Measurements from ENCODE around the gene LIN54.
A peak's percentile ranks its signal among the peaks of the same experiment; 100 is the strongest.
"Not testable (repeated sequence)": the region's sequence is repeated elsewhere in the genome, so short reads cannot be mapped to it uniquely, and the experiment has no call there.

The LIN54 gene

DNA sequence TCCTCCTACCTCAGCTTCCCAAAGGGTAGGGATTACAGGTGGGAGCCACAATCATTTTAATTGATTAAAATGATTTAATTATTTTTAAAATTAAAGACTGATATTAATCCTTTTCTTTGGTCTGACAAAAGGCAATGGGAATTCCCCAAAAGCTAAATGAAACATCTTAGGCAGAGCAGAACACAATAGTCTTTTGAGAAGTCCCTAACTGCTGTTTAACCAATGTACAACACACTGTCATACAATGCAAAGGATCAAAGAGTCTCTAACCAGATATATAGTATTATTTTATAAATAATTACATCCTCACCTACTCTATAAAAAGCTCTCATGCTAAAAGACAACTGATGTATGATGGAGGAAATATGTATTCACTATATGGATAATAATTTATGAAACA lies 63.1 kb downstream of the LIN54 start:
- DNase-seq (ENCODE audit: low spot score): no peak

DNA sequence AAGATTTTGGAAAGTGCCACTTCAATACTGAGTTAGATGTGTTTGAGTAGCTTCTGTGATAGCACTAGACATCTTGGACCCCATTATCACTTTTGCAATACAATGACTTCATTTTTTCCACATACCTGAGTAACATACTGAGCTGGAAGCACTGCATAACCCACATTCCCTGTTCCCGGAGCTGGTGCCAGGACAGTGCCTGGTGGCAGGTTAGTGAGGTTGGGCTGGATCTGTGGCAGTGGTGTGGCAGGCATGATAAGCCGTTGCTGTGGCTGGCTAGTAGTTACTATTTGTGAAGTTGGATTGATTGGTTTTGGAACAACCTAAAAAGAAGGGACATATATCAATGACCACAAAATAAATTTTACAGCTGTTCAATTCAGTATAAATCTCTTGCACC lies 71.2 kb downstream of the LIN54 start:
- no peak for DNase-seq (ENCODE audit: low spot score)

DNA sequence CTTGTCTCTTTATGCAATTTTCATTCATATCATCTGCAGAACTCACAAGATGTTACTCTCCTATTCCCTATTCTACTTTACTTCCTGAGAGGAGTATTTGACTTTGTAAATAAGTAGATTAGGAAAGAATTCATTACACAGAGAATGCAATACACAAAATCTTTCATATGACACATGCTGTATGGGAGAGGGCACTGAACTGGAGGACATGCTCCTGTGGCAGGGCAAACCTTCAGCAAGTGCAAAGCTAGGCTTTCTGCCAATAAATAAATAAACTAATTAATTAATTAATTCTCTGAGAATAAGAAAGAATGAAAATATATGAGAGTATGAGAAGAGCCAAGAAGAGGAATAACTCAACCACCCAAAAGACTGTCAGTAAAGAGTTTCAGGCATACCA lies 76.2 kb downstream of the LIN54 start:
- no peak for DNase-seq (ENCODE audit: low spot score)

DNA sequence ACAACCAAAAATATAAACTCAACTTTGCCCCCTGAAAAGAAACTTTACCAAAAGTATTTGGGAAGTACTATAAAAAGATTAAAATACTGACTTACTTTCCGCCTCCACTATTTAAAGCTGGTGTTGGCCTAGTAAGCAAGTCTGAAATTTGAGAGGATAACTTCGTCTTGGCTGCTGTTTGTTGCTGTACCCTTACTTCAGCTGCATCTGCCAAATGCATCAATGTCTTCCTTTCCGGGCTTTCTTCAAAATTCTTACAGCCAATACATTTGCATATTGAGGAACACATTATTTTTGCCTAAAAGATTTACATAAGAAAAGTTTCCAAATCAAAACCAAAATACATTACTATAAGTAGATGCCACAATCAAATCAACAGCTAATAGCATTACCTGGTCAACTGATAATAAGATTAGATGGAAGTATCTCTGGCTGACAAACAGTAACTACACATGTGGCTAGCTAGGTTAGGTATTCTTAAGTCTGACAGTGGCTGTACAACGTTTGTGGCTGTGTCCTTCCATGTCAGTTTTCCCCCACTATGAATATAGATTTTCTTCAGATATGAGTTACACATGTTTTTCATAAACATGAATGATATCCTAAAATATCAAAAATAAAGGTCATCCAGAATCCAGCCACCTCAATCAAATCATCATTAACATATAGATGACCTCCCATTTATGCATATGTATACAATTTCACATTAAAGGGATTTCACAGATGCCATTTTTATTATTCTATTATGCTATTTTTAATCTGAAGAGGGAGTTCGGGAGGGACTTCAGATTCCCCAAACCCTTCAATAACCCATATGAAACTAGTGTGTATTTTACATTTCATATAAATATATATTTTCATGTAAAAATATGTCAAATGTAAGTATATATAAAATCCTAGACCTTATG lies 79.5 kb downstream of the LIN54 start:
- DNase-seq (ENCODE audit: low spot score): no peak

DNA sequence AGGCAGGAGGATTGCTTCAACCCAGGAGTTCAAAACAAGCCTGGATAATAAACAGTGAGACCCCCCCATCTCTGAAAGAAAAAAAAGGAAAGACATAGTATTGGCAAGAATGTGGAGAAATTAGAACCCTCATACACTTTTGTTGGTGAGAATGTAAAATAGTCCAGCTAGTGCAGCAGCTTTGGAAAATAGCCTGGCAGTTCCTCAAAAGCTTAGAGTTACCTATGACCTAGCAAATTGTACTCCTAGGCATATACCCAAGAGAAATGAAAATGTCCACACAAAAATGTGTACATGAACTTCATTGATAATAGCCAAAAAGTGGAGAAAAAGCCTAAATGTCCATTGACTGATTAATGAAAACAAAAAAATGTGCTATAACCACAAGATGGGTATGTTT lies 88.8 kb downstream of the LIN54 start:
- DNase-seq (ENCODE audit: low spot score): no peak

DNA sequence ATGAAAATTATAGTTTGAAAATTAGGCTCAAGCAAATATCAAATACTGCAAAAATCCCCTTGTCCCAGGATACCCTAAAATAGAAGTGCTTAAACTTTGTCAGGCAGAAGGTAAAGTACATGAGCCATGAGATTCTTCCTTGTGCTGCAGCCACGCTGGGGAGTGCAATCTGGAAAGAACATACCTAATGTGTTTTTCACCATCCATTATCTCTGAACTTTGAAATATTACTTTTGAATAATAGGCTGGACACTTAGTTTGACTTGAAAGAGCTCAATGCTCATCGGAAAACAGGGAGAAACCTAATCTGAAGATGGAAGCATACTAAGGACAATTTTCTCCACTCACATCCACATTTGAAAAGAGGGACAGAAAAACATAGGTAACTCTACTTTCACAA lies 91.2 kb downstream of the LIN54 start:
- DNase-seq (ENCODE audit: low spot score): no peak

DNA sequence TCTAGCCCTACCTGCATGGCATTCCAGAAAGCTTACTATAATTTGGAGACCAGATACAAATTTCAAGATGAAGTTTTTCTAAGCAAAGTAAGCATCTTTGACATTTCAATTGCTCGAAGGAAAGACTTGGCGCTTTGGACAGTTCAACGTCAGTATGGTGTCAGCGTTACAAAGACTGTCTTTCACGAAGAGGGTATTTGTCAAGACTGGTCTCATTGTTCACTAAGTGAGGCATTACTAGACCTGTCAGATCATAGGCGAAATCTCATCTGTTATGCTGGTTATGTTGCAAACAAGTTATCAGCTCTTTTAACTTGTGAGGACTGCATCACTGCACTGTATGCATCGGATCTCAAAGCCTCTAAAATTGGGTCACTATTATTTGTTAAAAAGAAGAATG lies 92.5 kb downstream of the LIN54 start:
- no peak for DNase-seq (ENCODE audit: low spot score)

DNA sequence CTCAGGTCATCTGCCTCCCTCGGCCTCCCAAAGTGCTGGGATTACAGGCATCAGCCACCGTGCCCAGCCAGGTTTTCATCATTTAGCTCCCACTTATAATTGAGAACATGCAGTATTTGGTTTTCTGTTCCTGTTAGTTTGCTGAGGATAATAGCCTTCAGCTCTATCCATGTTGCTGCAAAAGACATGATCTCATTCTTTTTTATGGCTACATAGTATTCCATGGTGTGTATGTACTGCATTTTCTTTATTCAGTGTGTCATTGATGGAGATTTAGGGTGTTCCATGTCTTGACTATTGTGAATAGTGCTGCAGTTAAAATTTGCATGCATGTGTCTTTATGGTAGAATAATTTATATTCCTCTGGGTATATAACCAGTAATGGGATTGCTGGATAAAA lies 96.7 kb downstream of the LIN54 start:
- DNase-seq (ENCODE audit: low spot score): not testable (repeated sequence)

DNA sequence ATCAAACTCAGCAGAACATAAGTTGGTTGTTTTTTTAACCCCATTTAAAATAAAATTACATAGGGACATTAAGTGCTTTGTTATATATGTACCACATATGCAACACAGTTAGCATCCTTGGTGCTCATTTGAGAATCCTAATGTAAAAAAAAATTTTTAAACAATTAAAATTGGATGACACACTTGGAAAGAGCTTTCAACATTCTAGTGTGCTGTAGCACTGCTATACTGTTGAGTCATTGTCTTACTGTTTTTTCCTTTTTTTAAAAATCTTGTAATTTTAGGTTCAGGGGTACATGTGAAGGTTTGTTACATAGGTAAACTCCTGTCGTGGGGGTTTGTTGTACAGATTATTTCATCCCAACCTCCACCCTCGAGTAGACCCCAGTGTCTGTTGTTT lies 97.3 kb downstream of the LIN54 start:
- DNase-seq (ENCODE audit: low spot score): no peak

DNA sequence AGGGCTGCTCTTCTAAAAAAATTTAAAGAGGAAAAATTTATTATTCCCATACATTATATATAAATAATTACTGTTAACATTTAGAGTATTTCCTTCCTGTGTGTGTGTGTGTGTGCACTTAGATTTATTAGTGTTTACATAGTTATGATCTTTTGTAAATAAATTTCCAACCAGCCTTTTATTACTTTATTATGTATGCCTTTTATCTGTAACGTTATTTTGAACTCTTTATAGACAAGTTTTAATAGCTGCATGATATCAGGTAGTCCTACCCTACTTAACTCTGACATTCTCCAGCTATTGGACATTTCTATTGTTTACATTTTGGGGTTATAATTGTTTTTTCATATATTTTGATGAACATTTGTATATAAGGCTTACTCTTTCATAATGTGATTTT lies 101.3 kb downstream of the LIN54 start:
- DNase-seq (ENCODE audit: low spot score): no peak

DNA sequence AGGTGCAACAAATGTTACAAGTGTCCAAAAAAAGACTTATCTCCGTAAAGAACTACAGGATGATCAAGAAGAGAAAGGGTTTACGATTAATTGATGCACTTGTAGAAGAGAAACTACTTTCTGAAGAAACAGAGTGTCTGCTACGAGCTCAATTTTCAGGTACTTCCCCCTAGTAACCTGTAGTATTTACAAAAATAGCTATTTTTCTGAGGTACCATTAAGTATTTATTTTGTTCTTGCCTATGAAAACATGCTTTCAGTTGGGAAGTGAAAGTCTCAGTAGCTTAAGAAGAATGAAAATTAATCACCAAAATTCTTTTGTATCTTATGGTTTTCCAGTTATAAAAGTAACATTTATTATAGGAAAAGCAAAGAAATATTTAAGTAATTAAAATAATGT lies 104.2 kb downstream of the LIN54 start:
- no peak for DNase-seq (ENCODE audit: low spot score)

DNA sequence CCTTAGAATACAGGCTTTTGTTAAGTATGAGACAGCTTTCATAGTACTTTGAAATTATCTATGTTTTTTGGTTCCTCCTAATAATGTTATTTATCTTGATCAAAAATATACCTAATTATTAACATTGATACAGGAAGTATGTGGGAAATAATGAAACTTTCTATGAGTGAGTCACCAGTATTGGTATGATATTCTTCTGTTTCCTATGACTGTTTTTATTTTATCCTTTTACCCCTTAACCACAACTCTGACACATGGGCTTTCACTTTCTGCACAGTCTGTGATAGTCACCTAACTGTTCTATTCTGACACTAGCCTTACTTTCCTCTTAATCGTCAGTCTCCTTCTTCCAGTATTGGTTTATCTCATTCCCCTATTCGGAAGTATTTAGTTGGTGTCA lies 105.4 kb downstream of the LIN54 start:
- DNase-seq (ENCODE audit: low spot score): peak; percentile 31

DNA sequence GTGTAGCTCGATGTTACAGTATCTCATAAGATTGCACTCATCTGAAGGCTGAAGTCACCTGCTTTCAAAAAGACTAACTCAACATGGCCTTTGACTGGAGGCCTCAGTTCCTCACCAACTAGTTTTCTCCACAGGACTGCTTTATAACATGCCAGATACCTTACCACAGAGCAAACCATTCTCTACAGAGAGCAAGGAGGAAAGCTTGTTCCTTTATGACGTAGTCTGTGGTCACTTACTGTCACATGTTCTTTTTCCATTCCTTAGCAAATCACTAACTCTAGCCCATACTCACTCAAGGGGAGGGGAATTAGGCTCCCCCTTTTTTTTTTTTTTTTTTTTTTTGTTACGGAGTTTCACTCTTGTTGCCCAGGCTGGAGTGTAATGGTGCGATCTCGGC lies 106.9 kb downstream of the LIN54 start:
- no peak for DNase-seq (ENCODE audit: low spot score)

DNA sequence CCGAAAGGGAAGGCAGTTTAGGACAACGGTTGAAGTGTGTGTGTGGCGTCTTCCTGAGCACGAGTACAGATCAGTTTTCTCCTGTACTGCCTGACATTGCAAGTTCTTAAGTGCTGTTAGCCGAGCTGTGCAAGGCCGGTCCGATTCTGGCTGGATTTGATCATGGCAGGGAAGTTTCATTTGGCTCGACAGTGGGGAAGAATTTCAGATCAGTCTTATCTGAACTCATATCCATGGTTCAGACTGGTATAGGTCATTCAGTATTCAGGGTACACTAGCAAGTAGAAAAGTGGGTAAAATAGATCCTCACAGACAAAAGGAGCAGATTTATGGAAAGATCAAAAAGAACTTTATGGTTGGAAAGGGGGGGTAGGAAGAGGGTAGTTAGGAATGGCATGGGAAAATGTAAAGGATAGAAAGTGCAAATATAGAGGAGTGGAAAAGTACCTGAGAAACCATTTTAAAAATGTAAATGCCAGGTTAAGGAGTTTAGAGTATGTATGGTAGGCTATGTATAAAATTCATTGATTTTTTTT lies 109.4 kb downstream of the LIN54 start:
- no peak for DNase-seq (ENCODE audit: low spot score)

DNA sequence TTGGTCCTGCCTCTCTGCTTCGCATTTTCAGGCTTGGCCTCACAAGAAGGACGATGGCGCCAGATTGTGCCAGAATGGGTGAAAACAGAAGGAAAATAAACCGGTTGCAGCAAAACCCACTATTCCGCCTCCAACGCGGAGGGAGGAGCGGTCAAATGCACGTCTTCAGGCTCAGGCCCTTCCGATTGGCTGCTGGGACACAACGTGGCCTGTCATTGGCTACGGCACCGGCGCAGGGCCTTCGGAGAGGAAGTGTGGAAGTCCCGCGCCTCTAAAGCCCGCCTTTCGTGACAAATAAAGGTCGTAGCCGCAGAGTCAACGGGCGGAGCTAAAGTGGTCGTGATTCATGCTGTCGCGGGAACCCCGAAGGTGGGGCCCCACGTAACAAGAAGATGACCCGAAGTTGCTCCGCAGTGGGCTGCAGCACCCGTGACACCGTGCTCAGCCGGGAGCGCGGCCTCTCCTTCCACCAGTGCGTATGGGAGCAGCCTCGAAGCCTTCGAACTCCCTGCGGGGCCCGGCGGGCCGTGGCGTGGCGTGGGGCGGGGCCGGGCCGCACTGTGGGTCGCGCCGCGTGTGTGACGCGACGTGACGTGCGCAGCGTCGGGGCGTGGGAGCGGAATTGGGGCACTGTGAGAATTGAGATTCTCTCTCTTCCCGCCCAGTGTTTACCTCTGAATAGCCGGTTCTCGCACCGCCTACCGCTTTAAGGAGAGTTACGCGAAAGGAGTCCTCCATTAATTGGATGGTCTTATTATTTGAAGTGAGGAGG lies 110.0 kb downstream of the LIN54 start, which contains the start of gene THAP9:
TSS of gene THAP9 (plus strand) at position 325 of the 772 bp plus-strand sequence. CDS start at position 393, 68 bp downstream.
- DNase-seq (ENCODE audit: low spot score): peak; percentile 97

DNA sequence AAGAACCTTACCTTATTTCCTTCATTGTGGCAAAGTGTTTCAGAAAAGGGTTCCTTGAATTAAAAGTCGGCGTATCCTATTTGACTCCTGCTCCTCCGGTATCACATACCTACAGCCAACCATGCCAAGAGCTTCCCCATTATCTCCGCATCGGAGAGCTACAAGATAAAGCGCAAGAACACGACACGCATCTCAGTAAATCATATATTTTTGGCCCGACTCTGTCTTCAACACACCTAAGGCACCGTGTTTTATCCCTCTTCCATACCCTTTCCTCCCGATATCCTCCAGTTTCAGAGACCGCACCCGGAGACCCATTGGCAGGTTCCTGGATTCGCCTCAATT lies 110.6 kb downstream of the LIN54 start:
- DNase-seq (ENCODE audit: low spot score): peak; percentile 52

DNA sequence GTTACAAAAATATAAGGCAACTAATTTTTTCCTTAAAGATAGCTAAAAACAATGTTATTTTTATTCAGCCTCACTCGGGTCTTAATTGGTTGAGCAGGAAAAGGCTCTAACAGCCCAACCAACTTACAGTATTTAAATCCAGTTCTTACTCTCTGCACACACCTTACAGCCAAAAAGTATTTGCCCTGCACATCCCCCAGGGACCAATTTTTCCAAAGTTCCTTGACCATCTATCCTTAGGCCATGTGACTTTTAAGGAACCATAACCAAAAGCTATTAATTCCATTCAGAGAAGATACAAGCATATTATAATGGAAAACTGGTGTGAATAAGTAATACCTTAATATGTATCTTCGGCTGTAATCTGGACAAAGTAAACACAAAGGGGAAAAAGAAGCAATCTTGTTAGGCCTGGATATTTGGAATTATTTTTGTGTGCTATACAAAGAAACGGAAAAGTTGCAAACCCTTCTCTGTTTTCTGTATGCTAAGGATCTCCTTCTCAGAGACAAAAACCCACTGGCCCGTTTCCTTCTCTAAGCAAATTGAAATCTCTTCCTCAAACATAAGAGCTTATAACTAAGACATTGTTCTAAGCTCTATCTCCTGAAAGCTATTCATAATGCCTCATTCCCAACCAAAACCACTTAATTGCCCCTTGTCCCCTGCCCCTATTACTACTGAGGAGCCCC lies 111.1 kb downstream of the LIN54 start:
- no peak for DNase-seq (ENCODE audit: low spot score)

DNA sequence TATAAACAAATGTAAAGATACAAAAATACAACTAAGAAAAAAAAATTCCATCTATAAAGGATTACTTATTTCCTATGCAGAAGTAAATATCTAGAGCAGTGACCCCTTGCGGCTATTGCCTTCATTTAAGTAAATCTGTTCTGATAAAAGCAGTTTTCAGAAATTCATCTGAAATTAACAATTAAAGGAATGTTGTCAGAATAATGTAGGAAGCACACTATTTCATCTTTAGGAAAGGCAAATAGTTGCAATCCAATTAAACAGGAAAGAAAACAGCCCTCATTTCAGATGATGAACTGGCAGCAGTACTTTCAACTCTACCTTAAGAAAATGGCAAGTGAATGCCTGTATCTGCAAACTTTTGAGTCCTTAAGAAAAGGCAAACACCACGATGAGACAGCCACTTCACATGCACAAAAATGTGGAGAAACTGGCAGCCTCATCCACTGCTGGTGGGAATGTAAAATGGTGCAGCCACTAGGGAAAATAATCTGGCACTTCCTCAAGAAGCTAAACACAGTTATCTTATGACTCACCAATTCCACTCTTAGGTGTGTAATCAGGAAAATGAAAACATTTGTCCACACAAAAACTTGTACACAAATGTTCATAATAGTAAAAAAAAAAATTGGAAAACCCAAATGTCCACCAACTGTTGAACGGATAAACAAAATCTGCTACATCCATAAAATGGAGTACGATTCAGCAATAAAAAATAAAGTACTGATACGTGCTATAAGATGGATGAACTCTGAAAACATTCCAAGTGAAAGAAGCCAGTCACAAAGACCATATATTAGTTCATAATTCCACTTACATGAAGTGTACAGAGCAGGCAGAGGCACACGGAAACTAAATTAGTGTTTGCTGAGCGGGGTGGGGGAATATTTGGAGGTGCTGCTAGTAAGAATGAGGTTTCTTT lies 112.0 kb downstream of the LIN54 start:
- peak; percentile 21 for DNase-seq (ENCODE audit: low spot score)

DNA sequence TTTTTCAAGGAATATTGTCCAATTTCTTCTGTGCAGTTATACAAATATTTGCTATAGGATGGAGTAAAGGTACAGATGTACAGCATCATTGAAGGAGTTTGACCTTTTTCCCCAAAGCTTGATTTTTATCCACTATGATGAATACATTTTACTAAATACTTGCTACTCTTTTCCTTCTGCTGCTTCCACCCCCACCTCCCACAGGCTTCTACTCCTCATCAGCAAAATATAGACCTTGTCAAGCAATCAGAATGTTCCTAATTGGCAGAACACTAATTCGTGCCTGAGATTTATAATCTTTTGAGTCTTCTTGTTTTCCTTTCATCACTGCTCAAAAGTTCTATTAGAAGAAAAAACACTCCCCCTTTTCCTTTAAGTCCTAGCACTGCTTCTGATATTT lies 113.9 kb downstream of the LIN54 start:
- DNase-seq (ENCODE audit: low spot score): no peak

DNA sequence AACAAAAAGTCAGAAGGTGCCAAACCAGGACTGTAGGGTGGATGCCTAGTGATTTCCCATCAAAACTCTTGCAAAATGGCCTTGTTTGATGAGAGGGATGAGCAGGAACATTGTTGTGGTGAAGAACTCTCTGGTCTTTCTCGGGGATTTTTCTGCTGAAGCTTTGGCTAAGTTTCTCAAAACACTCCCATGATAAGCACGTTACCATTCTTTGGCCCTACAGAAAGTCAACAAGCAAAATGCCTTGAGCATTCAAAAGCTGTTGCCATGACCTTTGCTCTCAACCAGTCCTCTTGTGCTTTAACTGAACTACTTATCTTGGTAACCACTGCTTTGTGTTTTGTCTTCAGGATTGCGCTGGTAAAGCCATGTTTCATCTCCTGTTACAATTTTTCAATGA lies 116.7 kb downstream of the LIN54 start:
- no peak for DNase-seq (ENCODE audit: low spot score)

DNA sequence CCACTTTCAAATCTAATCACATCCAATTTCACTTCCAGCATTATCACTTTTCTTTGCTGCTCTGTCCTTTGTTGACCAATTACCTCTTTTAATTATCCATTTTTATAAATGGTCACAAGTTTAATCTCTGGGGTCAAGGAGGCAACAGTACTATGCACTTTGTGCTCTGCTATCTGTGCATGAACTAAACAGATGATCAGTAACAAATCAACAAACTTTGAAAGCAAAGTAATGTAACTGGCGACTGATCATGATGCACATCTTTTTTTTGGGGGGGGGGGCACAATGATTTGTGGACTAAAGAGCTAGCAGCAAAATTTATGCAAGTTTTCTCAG lies 118.2 kb downstream of the LIN54 start:
- no peak for DNase-seq (ENCODE audit: low spot score)

Data from SW480 (cell line).